HCT116 (cell line): Measurements from ENCODE around the gene PRKG1. TPM values are rescaled to one million over a fixed set of nuclear protein-coding genes. Genes with fewer than 3 reads are reported as not detected.

Source experiments
- ATAC-seq: fragments of 200-7000 bp; cut with Tn5 transposase; 2 replicates; pipeline ENCODE4 v1.9.1; 2020; ENCODE audit warnings: mild to moderate bottlenecking, moderate library complexity
- BruUV-seq: library from RNA; stranded (reverse); fragments of 400-500 nt; replicated peaks from 2 replicates; lab custom pipeline; 2021; lab: Mats Ljungman, UMichigan
- CTCF ChIA-PET: fragments of 300-600 bp; sonication (Branson Sonifier 250); formaldehyde crosslinking; loops from one replicate; lab custom pipeline; 2021; ENCODE audit warnings: antibody characterized with exemption; lab: Charles Lee
- POLR2A ChIA-PET: fragments of 300-600, 350-600 bp; sonication (Branson Sonifier 250); formaldehyde crosslinking; loops from one replicate; lab custom pipeline; 2021; ENCODE audit warnings: antibody characterized with exemption; lab: Charles Lee
- RAD21 ChIA-PET, 2 experiments: fragments of 300-600 bp; sonication (Branson Sonifier 250); formaldehyde crosslinking; loops; one replicate each; lab custom pipeline; 2023; ENCODE audit warnings: low total read pairs in 2 of 2; ENCODE audit not compliant: uncharacterized antibody in 2 of 2, unreplicated experiment in 2 of 2, low non-redundant PET in 1 of 2; lab: Charles Lee
- DNase-seq: peaks from one replicate; pipeline ENCODE4 v3.0.0-alpha.2; 2010; ENCODE audit warnings: low read depth, low spot score
- H2AFZ ChIP-seq: fragments of 200-600 bp; shearing (Covaris generic), sonication (generic); 2 replicates; pipeline ENCODE4 v1.6.1; 2017; ENCODE audit warnings: low read depth, mixed run types, mixed read lengths, antibody characterized with exemption, low read length; ENCODE audit not compliant: poor library complexity, severe bottlenecking
- H3K27ac ChIP-seq: 2 replicates; pipeline ENCODE4 v1.5.1; 2012; ENCODE audit warnings: low read depth, low read length
- H3K27me3 ChIP-seq: fragments of 200-600 bp; sonication (generic); 2 replicates; pipeline ENCODE4 v1.6.1; 2016; ENCODE audit warnings: mixed run types, low read length, mixed read lengths; ENCODE audit not compliant: insufficient read depth
- H3K36me3 ChIP-seq, 2 experiments: fragments of 200-500 bp in 1 of 2; fragments of 200-600 bp in 1 of 2; sonication (Bioruptor generic) in 1 of 2; sonication (generic) in 1 of 2; 2 replicates each; pipeline versions ENCODE4 v1.5.1 to v1.6.1; 2014 to 2016; ENCODE audit warnings: low read length in 2 of 2, inconsistent platforms in 1 of 2, mixed read lengths in 1 of 2, mixed run types in 1 of 2; ENCODE audit not compliant: insufficient read depth in 2 of 2, control insufficient read depth in 1 of 2
- H3K4me1 ChIP-seq, 2 experiments: fragments of 200-600 bp in 1 of 2; sonication (generic) in 1 of 2; 2 replicates each; pipeline versions ENCODE4 v1.5.1 to v1.6.1; 2012 to 2017; ENCODE audit warnings: low read length in 2 of 2, inconsistent platforms in 1 of 2, mild to moderate bottlenecking in 1 of 2, mixed read lengths in 1 of 2, mixed run types in 1 of 2, moderate library complexity in 1 of 2; ENCODE audit not compliant: insufficient read depth in 2 of 2, control insufficient read depth in 1 of 2
- H3K4me2 ChIP-seq: fragments of 200-600 bp; sonication (generic); 2 replicates; pipeline ENCODE4 v1.6.1; 2017; ENCODE audit warnings: mixed run types, low read length, mixed read lengths
- H3K4me3 ChIP-seq, 2 experiments: fragments of 200-600 bp in 1 of 2; sonication (generic) in 1 of 2; replicated peaks in 1 of 2; 2 replicates each; pipeline ENCODE4 v1.5.1; 2011 to 2016; ENCODE audit warnings: low read length in 2 of 2, control low read depth in 1 of 2, low read depth in 1 of 2, mild to moderate bottlenecking in 1 of 2, mixed read lengths in 1 of 2, mixed run types in 1 of 2
- H3K79me2 ChIP-seq: fragments of 200-600 bp; sonication (generic); 2 replicates; pipeline ENCODE4 v1.6.1; 2017; ENCODE audit warnings: mild to moderate bottlenecking, mixed run types, low read length, moderate library complexity, mixed read lengths; ENCODE audit not compliant: insufficient read depth
- H3K9ac ChIP-seq: fragments of 200-600 bp; sonication (generic); 2 replicates; pipeline ENCODE4 v1.6.1; 2016; ENCODE audit warnings: low read length, mixed read lengths
- H3K9me2 ChIP-seq: fragments of 200-600 bp; sonication (generic), shearing (Covaris generic); 2 replicates; pipeline ENCODE4 v1.6.1; 2017; ENCODE audit warnings: mixed run types, mild to moderate bottlenecking, moderate library complexity; ENCODE audit not compliant: insufficient read depth
- H3K9me3 ChIP-seq, 2 experiments: fragments of 200-500 bp in 1 of 2; fragments of 200-600 bp in 1 of 2; sonication (Bioruptor generic) in 1 of 2; sonication (generic) in 1 of 2; 2 replicates each; pipeline ENCODE4 v1.6.1; 2014 to 2017; ENCODE audit warnings: low read length in 2 of 2, mixed read lengths in 2 of 2, inconsistent platforms in 1 of 2, low read depth in 1 of 2, mild to moderate bottlenecking in 1 of 2, mixed run types in 1 of 2, moderate library complexity in 1 of 2; ENCODE audit not compliant: control insufficient read depth in 1 of 2, insufficient read depth in 1 of 2
- H4K20me1 ChIP-seq: fragments of 200-600 bp; sonication (generic), shearing (Covaris generic); 2 replicates; pipeline ENCODE4 v1.6.1; 2017; ENCODE audit warnings: mixed run types, mild to moderate bottlenecking, moderate library complexity; ENCODE audit not compliant: insufficient read depth
- CTCF ChIP-seq, 3 experiments: fragments of 200-600 bp in 1 of 3; sonication (generic) in 1 of 3; IDR thresholded peaks in 2 of 3; conservative IDR thresholded peaks in 1 of 3; 2 replicates each; pipeline ENCODE4 v1.5.1; 2012 to 2017; ENCODE audit warnings: low read depth in 2 of 3, low read length in 2 of 3, antibody characterized with exemption in 1 of 3, borderline replicate concordance in 1 of 3, control low read depth in 1 of 3, mild to moderate bottlenecking in 1 of 3, mixed read lengths in 1 of 3, mixed run types in 1 of 3, moderate library complexity in 1 of 3; ENCODE audit not compliant: insufficient read depth in 1 of 3
- EZH2 ChIP-seq: fragments of 200-600 bp; sonication (generic); IDR thresholded peaks from 2 replicates; pipeline ENCODE4 v1.6.1; 2017; ENCODE audit warnings: antibody characterized with exemption, mixed run types
- POLR2A ChIP-seq: IDR thresholded peaks from 2 replicates; pipeline ENCODE4 v1.7.0; 2011; ENCODE audit warnings: borderline replicate concordance; ENCODE audit not compliant: insufficient read depth, insufficient read length; ENCODE audit errors: extremely low read depth
- SIN3A ChIP-seq: IDR thresholded peaks from 2 replicates; pipeline ENCODE4 v1.6.1; 2012; ENCODE audit warnings: low read depth
- SP1 ChIP-seq: IDR thresholded peaks from 2 replicates; pipeline ENCODE4 v1.6.1; 2012; ENCODE audit warnings: low read depth
- intact Hi-C: fragments of 100-400 bp; cut with micrococcal nuclease; formaldehyde crosslinking; loops from 2 replicates; pipeline ENCODE4 v1.10.0; 2022
- total RNA-seq: library from RNA; stranded (reverse); gene quantifications from one replicate; pipeline ENCODE4 v1.2.1, GENCODE V29; 2021; ENCODE audit not compliant: unreplicated experiment
- TF ChIP-seq, protein P1 (sequence below): IDR thresholded peaks from 2 replicates; pipeline ENCODE4 v1.6.1; 2011; ENCODE audit warnings: mild to moderate bottlenecking, low read length, moderate library complexity; ENCODE audit not compliant: insufficient replicate concordance; ENCODE audit errors: extremely low read depth
- TF ChIP-seq, protein P2 (sequence below): IDR thresholded peaks from 2 replicates; pipeline ENCODE4 v1.6.1; 2012
- TF ChIP-seq, protein P3 (sequence below): IDR thresholded peaks from 2 replicates; pipeline ENCODE4 v1.6.1; 2012

PRKG1 gene
- total RNA-seq, 1 experiment from 2014 or later, result 1.4 TPM

DNA sequence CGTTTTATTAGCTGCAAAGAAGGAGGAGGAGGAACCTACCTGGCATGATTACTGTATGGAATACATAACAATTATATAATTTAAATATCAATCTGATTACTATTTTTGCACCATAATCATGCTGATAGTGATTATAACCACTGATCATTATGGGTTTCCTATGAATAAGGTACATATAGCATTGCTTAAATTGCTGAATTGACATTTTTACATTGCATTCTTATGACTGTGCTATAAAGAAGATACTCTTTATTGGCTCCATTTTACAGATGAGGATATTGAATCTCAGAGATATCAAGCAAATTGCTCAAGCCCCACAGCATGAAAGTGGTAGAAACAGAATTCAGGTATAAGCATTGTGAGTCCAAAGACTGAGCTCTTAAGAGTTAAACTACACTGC is 1262.9 kb downstream of the PRKG1 start (continued):
- TF ChIP-seq CTCF (IDR thresholded peaks at IDR 0.05 in 2 of 3, conservative IDR thresholded peaks at IDR 0.05 in 1 of 3; ENCODE audit: borderline replicate concordance in 1 of 3, insufficient read depth in 1 of 3, low read depth in 2 of 3, low read length in 2 of 3), result no peak
- TF ChIP-seq, all 23 proteins: peak for 0

DNA sequence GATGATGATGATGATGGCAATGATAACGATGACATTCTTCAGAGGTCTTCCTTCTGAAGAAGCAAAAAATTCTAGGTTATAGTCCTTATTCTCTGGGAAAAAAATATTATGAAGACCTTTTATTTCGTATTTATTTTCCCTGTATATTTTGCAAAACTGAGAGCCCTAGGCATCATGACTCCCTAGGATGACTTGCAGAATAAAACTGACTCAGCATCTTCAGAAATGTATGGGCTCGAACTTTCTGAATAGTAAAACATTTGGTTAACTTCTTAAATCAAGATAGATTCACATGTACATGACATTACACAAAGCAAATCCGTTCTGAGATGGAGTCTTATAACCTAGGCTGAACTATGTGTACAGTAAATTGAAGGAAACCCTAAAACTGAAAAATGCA is 1269.2 kb downstream of the PRKG1 start:
- Histone ChIP-seq H3K4me3 (no peak overlapping the region), H3K9ac (no peak overlapping the region), H2AFZ (peak overlapping the region; percentile 57), H3K4me2 (0 out of 2 replicates have a peak overlapping the region, but pooled peaks have one; percentile 40), H3K36me3 (no peaks in the 10 kb centered on the region), H4K20me1 (no peaks in the 10 kb centered on the region), H3K4me1 (peaks cover 6 to 17% of the 10 kb centered on the region in 2 experiments; a peak in 3 of 4 replicates), H3K27ac (no peak overlapping the region), H3K9me3 (no peaks in the 10 kb centered on the region), H3K9me2 (no peaks in the 10 kb centered on the region), H3K27me3 (no peaks in the 10 kb centered on the region), H3K79me2 (no peaks in the 10 kb centered on the region)
- intact Hi-C loops, result no loop called here
- CTCF ChIA-PET, result no interaction called here
- ATAC-seq, result no peak
- BruUV-seq, result no TSS peak
- RAD21 ChIA-PET, result no interaction called here
- TF ChIP-seq POLR2A, result no peak
- TF ChIP-seq EZH2, result no peak
- TF ChIP-seq CTCF (IDR thresholded peaks at IDR 0.05 in 2 of 3, conservative IDR thresholded peaks at IDR 0.05 in 1 of 3; ENCODE audit: borderline replicate concordance in 1 of 3, insufficient read depth in 1 of 3, low read depth in 2 of 3, low read length in 2 of 3), result no peak
- TF ChIP-seq, protein P1, sequence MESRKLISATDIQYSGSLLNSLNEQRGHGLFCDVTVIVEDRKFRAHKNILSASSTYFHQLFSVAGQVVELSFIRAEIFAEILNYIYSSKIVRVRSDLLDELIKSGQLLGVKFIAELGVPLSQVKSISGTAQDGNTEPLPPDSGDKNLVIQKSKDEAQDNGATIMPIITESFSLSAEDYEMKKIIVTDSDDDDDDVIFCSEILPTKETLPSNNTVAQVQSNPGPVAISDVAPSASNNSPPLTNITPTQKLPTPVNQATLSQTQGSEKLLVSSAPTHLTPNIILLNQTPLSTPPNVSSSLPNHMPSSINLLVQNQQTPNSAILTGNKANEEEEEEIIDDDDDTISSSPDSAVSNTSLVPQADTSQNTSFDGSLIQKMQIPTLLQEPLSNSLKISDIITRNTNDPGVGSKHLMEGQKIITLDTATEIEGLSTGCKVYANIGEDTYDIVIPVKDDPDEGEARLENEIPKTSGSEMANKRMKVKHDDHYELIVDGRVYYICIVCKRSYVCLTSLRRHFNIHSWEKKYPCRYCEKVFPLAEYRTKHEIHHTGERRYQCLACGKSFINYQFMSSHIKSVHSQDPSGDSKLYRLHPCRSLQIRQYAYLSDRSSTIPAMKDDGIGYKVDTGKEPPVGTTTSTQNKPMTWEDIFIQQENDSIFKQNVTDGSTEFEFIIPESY, result no peak
- TF ChIP-seq SP1, result no peak
- TF ChIP-seq, protein P2, sequence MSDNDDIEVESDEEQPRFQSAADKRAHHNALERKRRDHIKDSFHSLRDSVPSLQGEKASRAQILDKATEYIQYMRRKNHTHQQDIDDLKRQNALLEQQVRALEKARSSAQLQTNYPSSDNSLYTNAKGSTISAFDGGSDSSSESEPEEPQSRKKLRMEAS, result no peak
- TF ChIP-seq, protein P3, sequence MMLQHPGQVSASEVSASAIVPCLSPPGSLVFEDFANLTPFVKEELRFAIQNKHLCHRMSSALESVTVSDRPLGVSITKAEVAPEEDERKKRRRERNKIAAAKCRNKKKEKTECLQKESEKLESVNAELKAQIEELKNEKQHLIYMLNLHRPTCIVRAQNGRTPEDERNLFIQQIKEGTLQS, result no peak
- no peak for TF ChIP-seq SIN3A
- DNase-seq, result no peak
- POLR2A ChIA-PET, result no interaction called here
